H9 (cell line): ENCODE data around the gene RITA1. TPM values are rescaled to one million over a fixed set of nuclear protein-coding genes. Genes with fewer than 3 reads are reported as not detected.

Source experiments
- DNase-seq: peaks from one replicate; pipeline ENCODE4 v3.0.0-alpha.2; 2017
- H2AFZ ChIP-seq: one replicate; pipeline ENCODE4 v1.6.1; 2013; ENCODE audit warnings: mild to moderate bottlenecking, low read length, control low read depth, moderate library complexity
- H2AK5ac ChIP-seq: 2 replicates; pipeline ENCODE4 v1.6.1; 2013; ENCODE audit warnings: low read length, control low read depth, mixed read lengths; ENCODE audit not compliant: insufficient read length
- H2BK120ac ChIP-seq: one replicate; pipeline ENCODE4 v1.6.1; 2013; ENCODE audit warnings: low read depth, mild to moderate bottlenecking, low read length, control low read depth, inconsistent platforms; ENCODE audit not compliant: poor library complexity, severe bottlenecking
- H2BK12ac ChIP-seq: 2 replicates; pipeline ENCODE4 v1.6.1; 2013; ENCODE audit warnings: low read length, control low read depth, mixed read lengths, low read depth; ENCODE audit not compliant: insufficient read length
- H2BK15ac ChIP-seq: 2 replicates; pipeline ENCODE4 v1.6.1; 2013; ENCODE audit warnings: low read depth, low read length, control low read depth
- H2BK20ac ChIP-seq: one replicate; pipeline ENCODE4 v1.6.1; 2013; ENCODE audit warnings: low read depth, mild to moderate bottlenecking, low read length, control low read depth, inconsistent platforms; ENCODE audit not compliant: poor library complexity, severe bottlenecking
- H2BK5ac ChIP-seq: 2 replicates; pipeline ENCODE4 v1.6.1; 2013; ENCODE audit warnings: low read length, control low read depth, mixed read lengths; ENCODE audit not compliant: insufficient read length
- H3K14ac ChIP-seq: 2 replicates; pipeline ENCODE4 v1.6.1; 2013; ENCODE audit warnings: low read length, control low read depth; ENCODE audit not compliant: insufficient read depth
- H3K18ac ChIP-seq: 2 replicates; pipeline ENCODE4 v1.6.1; 2013; ENCODE audit warnings: low read depth, mild to moderate bottlenecking, mixed read lengths, low read length, control low read depth; ENCODE audit not compliant: insufficient read length
- H3K23ac ChIP-seq: 2 replicates; pipeline ENCODE4 v1.6.1; 2013; ENCODE audit warnings: low read length, control low read depth, mixed read lengths, low read depth; ENCODE audit not compliant: insufficient read length
- H3K23me2 ChIP-seq: 2 replicates; pipeline ENCODE4 v1.6.1; 2013; ENCODE audit warnings: low read depth, mild to moderate bottlenecking, mixed read lengths, low read length, control low read depth; ENCODE audit not compliant: insufficient read length, poor library complexity, severe bottlenecking
- H3K27ac ChIP-seq: 2 replicates; pipeline ENCODE4 v1.5.1; 2013; ENCODE audit warnings: low read length, control low read depth, mixed read lengths, low read depth; ENCODE audit not compliant: insufficient read length
- H3K27me3 ChIP-seq: 2 replicates; pipeline ENCODE4 v1.6.1; 2013; ENCODE audit warnings: low read length, control low read depth, inconsistent platforms; ENCODE audit not compliant: insufficient read depth
- H3K4ac ChIP-seq: 2 replicates; pipeline ENCODE4 v1.6.1; 2013; ENCODE audit warnings: low read depth, mild to moderate bottlenecking, control low read depth, inconsistent platforms, low read length, moderate library complexity
- H3K4me1 ChIP-seq: 2 replicates; pipeline ENCODE4 v1.6.1; 2013; ENCODE audit warnings: low read length, control low read depth, inconsistent platforms; ENCODE audit not compliant: insufficient read depth
- H3K4me2 ChIP-seq: 2 replicates; pipeline ENCODE4 v1.6.1; 2013; ENCODE audit warnings: low read length, control low read depth, mixed read lengths; ENCODE audit not compliant: insufficient read length, insufficient read depth
- H3K56ac ChIP-seq: 2 replicates; pipeline ENCODE4 v1.6.1; 2013; ENCODE audit warnings: low read depth, mild to moderate bottlenecking, mixed read lengths, low read length, control low read depth; ENCODE audit not compliant: insufficient read length
- H3K79me1 ChIP-seq: 2 replicates; pipeline ENCODE4 v1.6.1; 2013; ENCODE audit warnings: low read depth, mild to moderate bottlenecking, moderate library complexity, low read length, control low read depth, inconsistent platforms; ENCODE audit not compliant: insufficient read depth, poor library complexity, severe bottlenecking
- H3K79me2 ChIP-seq: 2 replicates; pipeline ENCODE4 v1.6.1; 2013; ENCODE audit warnings: low read length, control low read depth, inconsistent platforms; ENCODE audit not compliant: insufficient read depth
- H3K9ac ChIP-seq: 2 replicates; pipeline ENCODE4 v1.6.1; 2013; ENCODE audit warnings: low read length, control low read depth, mixed read lengths; ENCODE audit not compliant: insufficient read length; ENCODE audit errors: extremely low read depth
- H3K9me3 ChIP-seq: one replicate; pipeline ENCODE4 v1.6.1; 2013; ENCODE audit warnings: low read depth, low read length, inconsistent platforms; ENCODE audit not compliant: control insufficient read depth
- H3T11ph ChIP-seq: one replicate; pipeline ENCODE4 v1.6.1; 2013; ENCODE audit warnings: mild to moderate bottlenecking, low read length, control low read depth, inconsistent platforms
- H4K20me1 ChIP-seq: one replicate; pipeline ENCODE4 v1.6.1; 2013; ENCODE audit not compliant: control insufficient read depth, insufficient read length, insufficient read depth
- H4K5ac ChIP-seq: 2 replicates; pipeline ENCODE4 v1.6.1; 2013; ENCODE audit warnings: low read depth, mild to moderate bottlenecking, mixed read lengths, low read length, control low read depth; ENCODE audit not compliant: insufficient read length
- H4K8ac ChIP-seq: replicated peaks from 2 replicates; pipeline ENCODE4 v1.6.1; 2013; ENCODE audit warnings: low read length, control low read depth, mixed read lengths, low read depth; ENCODE audit not compliant: insufficient read length
- H4K91ac ChIP-seq: 2 replicates; pipeline ENCODE4 v1.6.1; 2013; ENCODE audit warnings: low read depth, mild to moderate bottlenecking, moderate library complexity, mixed read lengths, low read length, control low read depth; ENCODE audit not compliant: insufficient read length
- H3K27ac Mint-ChIP-seq, 3 experiments: 2 replicates in 2 of 3; 3 replicates in 1 of 3; pipeline ENCODE4 v1.8.0; 2020 to 2021; ENCODE audit warnings: mixed read lengths in 3 of 3, mild to moderate bottlenecking in 1 of 3, moderate library complexity in 1 of 3
- H3K27me3 Mint-ChIP-seq: 2 replicates; pipeline ENCODE4 v1.8.0; 2021; ENCODE audit warnings: low read depth, mild to moderate bottlenecking, moderate library complexity, mixed read lengths
- H3K36me3 Mint-ChIP-seq, 3 experiments: 2 replicates in 2 of 3; 3 replicates in 1 of 3; pipeline ENCODE4 v1.8.0; 2020 to 2021; ENCODE audit warnings: low read depth in 3 of 3, mixed read lengths in 3 of 3; ENCODE audit not compliant: insufficient read depth in 1 of 3
- H3K4me1 Mint-ChIP-seq, 2 experiments: 2 replicates each; pipeline ENCODE4 v1.8.0; 2020; ENCODE audit warnings: mixed read lengths in 2 of 2
- H3K4me3 Mint-ChIP-seq, 2 experiments: 2 replicates in 1 of 2; 3 replicates in 1 of 2; pipeline ENCODE4 v1.8.0; 2020 to 2021; ENCODE audit warnings: mild to moderate bottlenecking in 2 of 2, mixed read lengths in 2 of 2, moderate library complexity in 1 of 2
- H3K9me3 Mint-ChIP-seq, 2 experiments: 2 replicates in 1 of 2; 3 replicates in 1 of 2; pipeline ENCODE4 v1.8.0; 2020; ENCODE audit warnings: mild to moderate bottlenecking in 2 of 2, mixed read lengths in 2 of 2, moderate library complexity in 1 of 2
- WGBS: extraction: QIAGEN DNeasy Blood & Tissue Kit; methylation state at CpG from one replicate; pipeline ENCODE4 v1.1.7; 2013; ENCODE audit warnings: missing lambda C conversion rate, low lambda C conversion rate, mixed read lengths; ENCODE audit not compliant: insufficient read length; ENCODE audit errors: extremely low coverage; 5-methylcytosine and 5-hydroxymethylcytosine counted together
- total RNA-seq: library from RNA; stranded (reverse); gene quantifications from 2 replicates; pipeline ENCODE4 v1.2.1, GENCODE V29; 2021
- TF ChIP-seq, protein P1 (sequence below): fragments of 200-600 bp; sonication (generic); conservative IDR thresholded peaks from 3 replicates; pipeline ENCODE4 v1.8.0; 2021; ENCODE audit warnings: antibody characterized with exemption, mild to moderate bottlenecking

Gene RITA1
- total RNA-seq, 1 experiment from 2014 or later, result 26.1 TPM

DNA sequence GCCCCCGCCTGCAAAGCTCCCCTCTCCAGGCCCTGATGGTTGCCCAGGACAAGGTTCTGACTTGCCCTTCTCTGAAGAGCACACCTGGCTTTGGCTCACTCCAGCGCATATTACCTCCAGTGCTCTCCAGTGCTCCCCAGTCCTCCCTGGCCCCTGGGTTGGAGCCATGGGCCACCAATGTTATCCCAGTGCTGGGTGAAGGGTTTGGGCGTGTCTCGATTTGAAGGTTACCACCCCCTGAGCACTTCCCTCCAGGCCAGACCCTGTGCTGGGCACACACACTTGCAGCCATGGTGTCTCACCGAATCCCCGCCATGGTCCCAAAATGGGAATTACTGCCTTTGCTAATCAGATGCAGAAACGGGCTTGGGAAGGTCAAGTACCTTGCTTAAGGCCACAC, 11.1 kb downstream of the RITA1 start:
- H3K27ac ChIP-seq, result no peak overlapping the region
- no peaks in the 10 kb centered on the region for H3K9me3 ChIP-seq
- H3K4ac ChIP-seq, result no peak overlapping the region
- no peaks in the 10 kb centered on the region for H3K9me3 Mint-ChIP-seq
- H3T11ph ChIP-seq, result no peak overlapping the region
- no peaks in the 10 kb centered on the region for H3K23me2 ChIP-seq
- H3K9ac ChIP-seq, result no peak overlapping the region
- no peak overlapping the region for H2BK15ac ChIP-seq
- no peak overlapping the region for H2BK5ac ChIP-seq
- peaks cover 7 to 19% (median 17%) of the 10 kb centered on the region in 3 experiments; a peak in 5 of 7 replicates for H3K36me3 Mint-ChIP-seq
- H3K79me1 ChIP-seq, result no peaks in the 10 kb centered on the region
- no peaks in the 10 kb centered on the region for H3K27me3 ChIP-seq
- no peak overlapping the region for H3K23ac ChIP-seq
- no peaks in the 10 kb centered on the region for H3K4me1 ChIP-seq
- no peak overlapping the region for H3K56ac ChIP-seq
- no peak overlapping the region for H3K18ac ChIP-seq
- no peak for DNase-seq
- peaks cover 10 to 12% of the 10 kb centered on the region in 2 experiments; a peak in 3 of 4 replicates for H3K4me1 Mint-ChIP-seq
- no peak overlapping the region for H2AK5ac ChIP-seq
- no peaks in the 10 kb centered on the region for H3K79me2 ChIP-seq
- TF ChIP-seq, protein P1, sequence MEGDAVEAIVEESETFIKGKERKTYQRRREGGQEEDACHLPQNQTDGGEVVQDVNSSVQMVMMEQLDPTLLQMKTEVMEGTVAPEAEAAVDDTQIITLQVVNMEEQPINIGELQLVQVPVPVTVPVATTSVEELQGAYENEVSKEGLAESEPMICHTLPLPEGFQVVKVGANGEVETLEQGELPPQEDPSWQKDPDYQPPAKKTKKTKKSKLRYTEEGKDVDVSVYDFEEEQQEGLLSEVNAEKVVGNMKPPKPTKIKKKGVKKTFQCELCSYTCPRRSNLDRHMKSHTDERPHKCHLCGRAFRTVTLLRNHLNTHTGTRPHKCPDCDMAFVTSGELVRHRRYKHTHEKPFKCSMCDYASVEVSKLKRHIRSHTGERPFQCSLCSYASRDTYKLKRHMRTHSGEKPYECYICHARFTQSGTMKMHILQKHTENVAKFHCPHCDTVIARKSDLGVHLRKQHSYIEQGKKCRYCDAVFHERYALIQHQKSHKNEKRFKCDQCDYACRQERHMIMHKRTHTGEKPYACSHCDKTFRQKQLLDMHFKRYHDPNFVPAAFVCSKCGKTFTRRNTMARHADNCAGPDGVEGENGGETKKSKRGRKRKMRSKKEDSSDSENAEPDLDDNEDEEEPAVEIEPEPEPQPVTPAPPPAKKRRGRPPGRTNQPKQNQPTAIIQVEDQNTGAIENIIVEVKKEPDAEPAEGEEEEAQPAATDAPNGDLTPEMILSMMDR, result no peak
- H3K14ac ChIP-seq, result no peak overlapping the region
- no peak overlapping the region for H3K4me3 Mint-ChIP-seq
- no peaks in the 10 kb centered on the region for H4K20me1 ChIP-seq
- no peak overlapping the region for H2BK120ac ChIP-seq
- no CpG with 5 or more reads among the region's 7 CpGs for WGBS
- H3K27me3 Mint-ChIP-seq, result no peaks in the 10 kb centered on the region
- H4K8ac ChIP-seq, result no peak overlapping the region
- no peak overlapping the region for H2AFZ ChIP-seq
- H2BK12ac ChIP-seq, result no peak overlapping the region
- H4K91ac ChIP-seq, result no peak overlapping the region
- no peak overlapping the region for H4K5ac ChIP-seq
- H3K27ac Mint-ChIP-seq, result no peak overlapping the region
- no peak overlapping the region for H2BK20ac ChIP-seq
- no peak overlapping the region for H3K4me2 ChIP-seq
